Measurements from ENCODE around the gene ACOD1.

GRCh38 chr13:76971851-76972829, 23.8 kb downstream of the ACOD1 start:
- TF ChIP-seq, protein P1, sequence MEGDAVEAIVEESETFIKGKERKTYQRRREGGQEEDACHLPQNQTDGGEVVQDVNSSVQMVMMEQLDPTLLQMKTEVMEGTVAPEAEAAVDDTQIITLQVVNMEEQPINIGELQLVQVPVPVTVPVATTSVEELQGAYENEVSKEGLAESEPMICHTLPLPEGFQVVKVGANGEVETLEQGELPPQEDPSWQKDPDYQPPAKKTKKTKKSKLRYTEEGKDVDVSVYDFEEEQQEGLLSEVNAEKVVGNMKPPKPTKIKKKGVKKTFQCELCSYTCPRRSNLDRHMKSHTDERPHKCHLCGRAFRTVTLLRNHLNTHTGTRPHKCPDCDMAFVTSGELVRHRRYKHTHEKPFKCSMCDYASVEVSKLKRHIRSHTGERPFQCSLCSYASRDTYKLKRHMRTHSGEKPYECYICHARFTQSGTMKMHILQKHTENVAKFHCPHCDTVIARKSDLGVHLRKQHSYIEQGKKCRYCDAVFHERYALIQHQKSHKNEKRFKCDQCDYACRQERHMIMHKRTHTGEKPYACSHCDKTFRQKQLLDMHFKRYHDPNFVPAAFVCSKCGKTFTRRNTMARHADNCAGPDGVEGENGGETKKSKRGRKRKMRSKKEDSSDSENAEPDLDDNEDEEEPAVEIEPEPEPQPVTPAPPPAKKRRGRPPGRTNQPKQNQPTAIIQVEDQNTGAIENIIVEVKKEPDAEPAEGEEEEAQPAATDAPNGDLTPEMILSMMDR (IDR thresholded peaks at IDR 0.05; ENCODE audit: low read depth, low read length, missing input control), result no peak
- TF ChIP-seq JUND (IDR thresholded peaks at IDR 0.05) (no peak), YY1 (IDR thresholded peaks at IDR 0.05) (no peak), GABPA (IDR thresholded peaks at IDR 0.05 in 1 of 2, conservative IDR thresholded peaks at IDR 0.05 in 1 of 2) (no peak), RAD21 (IDR thresholded peaks at IDR 0.05) (no peak), EGR1 (IDR thresholded peaks at IDR 0.05; ENCODE audit: low read depth in 2 of 2) (no peak)
- TF ChIP-seq, protein P2, sequence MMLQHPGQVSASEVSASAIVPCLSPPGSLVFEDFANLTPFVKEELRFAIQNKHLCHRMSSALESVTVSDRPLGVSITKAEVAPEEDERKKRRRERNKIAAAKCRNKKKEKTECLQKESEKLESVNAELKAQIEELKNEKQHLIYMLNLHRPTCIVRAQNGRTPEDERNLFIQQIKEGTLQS (IDR thresholded peaks at IDR 0.05), result no peak
- TF ChIP-seq, protein P3, sequence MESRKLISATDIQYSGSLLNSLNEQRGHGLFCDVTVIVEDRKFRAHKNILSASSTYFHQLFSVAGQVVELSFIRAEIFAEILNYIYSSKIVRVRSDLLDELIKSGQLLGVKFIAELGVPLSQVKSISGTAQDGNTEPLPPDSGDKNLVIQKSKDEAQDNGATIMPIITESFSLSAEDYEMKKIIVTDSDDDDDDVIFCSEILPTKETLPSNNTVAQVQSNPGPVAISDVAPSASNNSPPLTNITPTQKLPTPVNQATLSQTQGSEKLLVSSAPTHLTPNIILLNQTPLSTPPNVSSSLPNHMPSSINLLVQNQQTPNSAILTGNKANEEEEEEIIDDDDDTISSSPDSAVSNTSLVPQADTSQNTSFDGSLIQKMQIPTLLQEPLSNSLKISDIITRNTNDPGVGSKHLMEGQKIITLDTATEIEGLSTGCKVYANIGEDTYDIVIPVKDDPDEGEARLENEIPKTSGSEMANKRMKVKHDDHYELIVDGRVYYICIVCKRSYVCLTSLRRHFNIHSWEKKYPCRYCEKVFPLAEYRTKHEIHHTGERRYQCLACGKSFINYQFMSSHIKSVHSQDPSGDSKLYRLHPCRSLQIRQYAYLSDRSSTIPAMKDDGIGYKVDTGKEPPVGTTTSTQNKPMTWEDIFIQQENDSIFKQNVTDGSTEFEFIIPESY (IDR thresholded peaks at IDR 0.05), result no peak

Measured in liver (tissue), 3 donors.